ENCODE measurements around the gene ZNF438. TPM values are rescaled to one million over a fixed set of nuclear protein-coding genes. Genes with fewer than 3 reads are reported as not detected.

ZNF438 gene
- total RNA-seq, 4 donors from 2014 or later: 3.7 to 8.3 (median 7.3) TPM

- Histone ChIP-seq H3K27ac (no peak overlapping the region), H3K27me3 (no peaks in the 10 kb centered on the region), H3K4me1 (no peaks in the 10 kb centered on the region), H3K36me3 (no peaks in the 10 kb centered on the region), H3K4me3 (no peak overlapping the region), H3K9me3 (no peaks in the 10 kb centered on the region)
- DNase-seq: no peak
- TF ChIP-seq CTCF (IDR thresholded peaks at IDR 0.05): no peak
- TF ChIP-seq POLR2A (IDR thresholded peaks at IDR 0.05): no peak
Observed at GRCh38 chr10:31069411-31069810, 37.7 kb upstream of the ZNF438 start.

- H3K27ac ChIP-seq: no peak overlapping the region
- no peaks in the 10 kb centered on the region for H3K4me1 ChIP-seq
- H3K4me3 ChIP-seq: no peak overlapping the region
- no peaks in the 10 kb centered on the region for H3K27me3 ChIP-seq
- TF ChIP-seq CTCF (IDR thresholded peaks at IDR 0.05) (no peak), POLR2A (IDR thresholded peaks at IDR 0.05) (no peak)
- no peaks in the 10 kb centered on the region for H3K36me3 ChIP-seq
- DNase-seq: no peak
- H3K9me3 ChIP-seq: no peaks in the 10 kb centered on the region
Observed at GRCh38 chr10:31064348-31064747, 32.7 kb upstream of the ZNF438 start.

- DNase-seq: no peak
- Histone ChIP-seq H3K4me3 (no peak overlapping the region), H3K36me3 (no peaks in the 10 kb centered on the region), H3K4me1 (no peaks in the 10 kb centered on the region), H3K9me3 (no peaks in the 10 kb centered on the region), H3K27ac (no peak overlapping the region), H3K27me3 (no peaks in the 10 kb centered on the region)
- TF ChIP-seq CTCF (IDR thresholded peaks at IDR 0.05) (no peak), POLR2A (IDR thresholded peaks at IDR 0.05) (no peak)
Observed at GRCh38 chr10:31063841-31064240, 32.2 kb upstream of the ZNF438 start.

GRCh38 chr10:31062856-31063255 lies 31.2 kb upstream of the ZNF438 start:
- Histone ChIP-seq H3K4me1 (no peaks in the 10 kb centered on the region), H3K27ac (no peak overlapping the region), H3K27me3 (no peaks in the 10 kb centered on the region), H3K4me3 (no peak overlapping the region), H3K9me3 (no peaks in the 10 kb centered on the region), H3K36me3 (no peaks in the 10 kb centered on the region)
- TF ChIP-seq POLR2A (IDR thresholded peaks at IDR 0.05) (no peak), CTCF (IDR thresholded peaks at IDR 0.05) (no peak)
- DNase-seq: no peak

GRCh38 chr10:31061941-31062340 lies 30.3 kb upstream of the ZNF438 start:
- Histone ChIP-seq H3K9me3 (no peaks in the 10 kb centered on the region), H3K36me3 (no peaks in the 10 kb centered on the region), H3K27ac (no peak overlapping the region), H3K4me1 (no peaks in the 10 kb centered on the region), H3K4me3 (no peak overlapping the region), H3K27me3 (no peaks in the 10 kb centered on the region)
- TF ChIP-seq CTCF (IDR thresholded peaks at IDR 0.05) (no peak), POLR2A (IDR thresholded peaks at IDR 0.05) (no peak)
- DNase-seq: no peak

Measured in Peyer's patch (tissue), 4 donors.